Endothelial cell of umbilical vein (primary cell): ENCODE results near the gene KLHL25.

ENCODE experiments used
- CTCF ChIP-seq, 2 donors: IDR thresholded peaks; 1 replicate in 1 of 2; 2 replicates in 1 of 2; pipeline ENCODE4 v1.5.1; 2011; ENCODE audit warnings: low read length in 2 of 2, mild to moderate bottlenecking in 2 of 2, moderate library complexity in 2 of 2, control low read depth in 1 of 2, inconsistent platforms in 1 of 2, low read depth in 1 of 2; ENCODE audit not compliant: insufficient read depth in 1 of 2; ENCODE audit errors: extremely low read depth in 1 of 2
- MAX ChIP-seq: IDR thresholded peaks from 2 replicates; pipeline ENCODE4 v1.6.1; 2011; ENCODE audit not compliant: insufficient read depth, insufficient read length
- POLR2A ChIP-seq: IDR thresholded peaks from 2 replicates; pipeline ENCODE4 v1.6.1; 2012; ENCODE audit warnings: low read depth, mild to moderate bottlenecking, control low read depth, low read length
- POLR2AphosphoS5 ChIP-seq: IDR thresholded peaks from 2 replicates; pipeline ENCODE4 v1.6.1; 2012; ENCODE audit warnings: low read depth, mild to moderate bottlenecking, control low read depth, low read length, moderate library complexity; ENCODE audit not compliant: insufficient read depth

GRCh38 chr15:85733416-85733815, 61.3 kb downstream of the KLHL25 start:
- no peak for TF ChIP-seq POLR2AphosphoS5
- TF ChIP-seq MAX = no peak
- TF ChIP-seq CTCF (IDR thresholded peaks at IDR 0.05; ENCODE audit: extremely low read depth in 1 of 2, insufficient read depth in 1 of 2, low read depth in 1 of 2, low read length in 2 of 2) = no peak
- TF ChIP-seq POLR2A = no peak
